Measurements from ENCODE around the gene CRY2. TPM values are rescaled to one million over a fixed set of nuclear protein-coding genes. Genes with fewer than 3 reads are reported as not detected.

The CRY2 gene
- total RNA-seq, 1 donor from 2014 or later, result 9.2 TPM

DNA sequence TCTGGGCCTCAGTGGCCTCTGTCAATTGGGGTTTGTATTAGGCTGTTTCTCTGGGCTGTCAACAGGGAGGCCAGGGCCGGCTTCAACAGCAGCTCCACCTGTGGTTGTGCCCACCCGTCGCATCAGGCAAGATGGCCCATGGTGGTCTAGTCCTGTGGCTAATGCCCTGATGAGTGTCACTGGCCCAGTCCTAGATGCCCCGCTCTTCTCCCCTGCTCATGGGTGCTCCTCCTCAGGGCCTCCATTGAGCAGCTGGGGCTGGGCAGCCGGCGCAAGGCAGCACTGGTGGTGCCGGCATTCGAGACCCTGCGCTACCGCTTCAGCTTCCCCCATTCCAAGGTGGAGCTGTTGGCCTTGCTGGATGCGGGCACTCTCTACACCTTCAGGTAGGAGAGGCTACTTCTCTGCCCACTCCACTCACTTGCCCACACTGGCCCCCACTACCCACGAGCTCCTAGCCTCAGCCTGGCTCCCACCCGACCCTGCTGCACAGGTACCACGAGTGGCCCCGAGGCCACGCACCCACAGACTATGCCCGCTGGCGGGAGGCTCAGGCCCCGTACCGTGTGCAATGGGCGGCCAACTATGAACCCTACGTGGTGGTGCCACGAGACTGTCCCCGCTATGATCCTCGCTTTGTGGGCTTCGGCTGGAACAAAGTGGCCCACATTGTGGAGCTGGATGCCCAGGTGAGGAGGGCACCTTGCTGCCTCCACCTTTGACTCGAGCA is 80.6 kb downstream of the CRY2 start:
- DNase-seq (ENCODE audit: low read depth), result no peak
- no peak overlapping the region for H3K4me3 ChIP-seq (ENCODE audit: low read depth, low read length)
- TF ChIP-seq, protein P1, sequence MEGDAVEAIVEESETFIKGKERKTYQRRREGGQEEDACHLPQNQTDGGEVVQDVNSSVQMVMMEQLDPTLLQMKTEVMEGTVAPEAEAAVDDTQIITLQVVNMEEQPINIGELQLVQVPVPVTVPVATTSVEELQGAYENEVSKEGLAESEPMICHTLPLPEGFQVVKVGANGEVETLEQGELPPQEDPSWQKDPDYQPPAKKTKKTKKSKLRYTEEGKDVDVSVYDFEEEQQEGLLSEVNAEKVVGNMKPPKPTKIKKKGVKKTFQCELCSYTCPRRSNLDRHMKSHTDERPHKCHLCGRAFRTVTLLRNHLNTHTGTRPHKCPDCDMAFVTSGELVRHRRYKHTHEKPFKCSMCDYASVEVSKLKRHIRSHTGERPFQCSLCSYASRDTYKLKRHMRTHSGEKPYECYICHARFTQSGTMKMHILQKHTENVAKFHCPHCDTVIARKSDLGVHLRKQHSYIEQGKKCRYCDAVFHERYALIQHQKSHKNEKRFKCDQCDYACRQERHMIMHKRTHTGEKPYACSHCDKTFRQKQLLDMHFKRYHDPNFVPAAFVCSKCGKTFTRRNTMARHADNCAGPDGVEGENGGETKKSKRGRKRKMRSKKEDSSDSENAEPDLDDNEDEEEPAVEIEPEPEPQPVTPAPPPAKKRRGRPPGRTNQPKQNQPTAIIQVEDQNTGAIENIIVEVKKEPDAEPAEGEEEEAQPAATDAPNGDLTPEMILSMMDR (conservative IDR thresholded peaks at IDR 0.05; ENCODE audit: low read depth, low read length), result no peak

DNA sequence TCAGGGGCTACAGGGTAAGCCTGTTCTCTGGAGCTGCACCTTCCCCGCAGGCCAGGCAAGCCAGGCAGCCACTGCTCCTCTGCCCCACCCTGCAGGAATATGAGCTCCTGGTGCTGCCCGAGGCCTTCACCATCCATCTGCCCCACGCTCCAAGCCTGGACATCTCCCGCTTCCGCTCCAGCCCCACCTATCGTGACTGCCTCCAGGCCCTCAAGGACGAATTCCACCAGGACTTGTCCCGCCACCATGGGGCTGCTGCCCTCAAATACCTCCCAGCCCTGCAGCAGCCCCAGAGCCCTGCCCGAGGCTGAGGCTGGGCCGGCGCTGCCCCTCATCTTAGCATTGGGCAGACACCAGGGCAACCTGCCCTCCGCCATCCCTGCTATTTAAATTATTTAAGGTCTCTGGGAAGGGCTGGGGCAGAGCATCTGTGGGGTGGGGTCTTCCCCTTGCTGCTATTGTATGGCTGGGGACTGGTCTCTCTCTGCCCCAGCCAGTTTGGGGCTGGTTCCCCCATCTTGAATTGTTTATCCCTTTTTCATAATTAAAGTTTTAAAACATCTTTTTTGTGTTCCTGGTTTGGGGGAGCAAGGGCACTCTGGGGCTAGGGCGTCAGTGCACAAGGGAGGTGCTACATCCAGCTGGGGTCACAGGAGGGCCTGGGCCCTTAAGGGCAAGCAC is 81.4 kb downstream of the CRY2 start:
- no peak overlapping the region for H3K4me3 ChIP-seq (ENCODE audit: low read depth, low read length)
- no peak for DNase-seq (ENCODE audit: low read depth)
- TF ChIP-seq, protein P1 (conservative IDR thresholded peaks at IDR 0.05; ENCODE audit: low read depth, low read length), result no peak

DNA sequence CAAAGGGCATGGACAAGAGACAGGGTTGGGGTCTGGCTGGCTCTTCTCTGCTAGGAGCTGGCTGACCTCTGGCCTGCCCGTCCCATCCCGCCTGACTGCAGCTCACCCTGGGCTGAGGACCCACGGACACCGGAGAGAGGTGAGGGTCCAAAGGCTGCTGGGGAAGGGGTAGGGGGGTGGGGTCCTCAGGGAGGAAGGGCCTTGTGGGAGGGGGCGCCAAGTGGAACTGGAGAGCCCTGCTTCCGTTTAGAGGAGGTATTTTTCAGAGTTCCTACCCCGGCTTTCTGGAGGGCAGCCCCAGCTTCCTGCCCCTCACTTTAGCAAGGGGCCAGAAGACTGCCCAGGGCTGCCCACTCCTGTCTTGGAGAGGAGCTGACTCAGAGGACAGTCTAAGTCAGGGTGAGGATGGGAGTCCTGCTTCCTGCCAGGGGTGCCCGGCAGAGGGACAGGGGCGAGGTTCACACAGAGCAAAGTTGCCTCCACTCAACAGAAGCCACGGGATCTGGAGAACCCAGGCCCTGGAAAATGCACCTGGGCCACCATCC is 82.3 kb downstream of the CRY2 start:
- TF ChIP-seq, protein P1 (conservative IDR thresholded peaks at IDR 0.05; ENCODE audit: low read depth, low read length), result no peak
- H3K4me3 ChIP-seq (ENCODE audit: low read depth, low read length), result no peak overlapping the region
- DNase-seq (ENCODE audit: low read depth), result no peak

DNA sequence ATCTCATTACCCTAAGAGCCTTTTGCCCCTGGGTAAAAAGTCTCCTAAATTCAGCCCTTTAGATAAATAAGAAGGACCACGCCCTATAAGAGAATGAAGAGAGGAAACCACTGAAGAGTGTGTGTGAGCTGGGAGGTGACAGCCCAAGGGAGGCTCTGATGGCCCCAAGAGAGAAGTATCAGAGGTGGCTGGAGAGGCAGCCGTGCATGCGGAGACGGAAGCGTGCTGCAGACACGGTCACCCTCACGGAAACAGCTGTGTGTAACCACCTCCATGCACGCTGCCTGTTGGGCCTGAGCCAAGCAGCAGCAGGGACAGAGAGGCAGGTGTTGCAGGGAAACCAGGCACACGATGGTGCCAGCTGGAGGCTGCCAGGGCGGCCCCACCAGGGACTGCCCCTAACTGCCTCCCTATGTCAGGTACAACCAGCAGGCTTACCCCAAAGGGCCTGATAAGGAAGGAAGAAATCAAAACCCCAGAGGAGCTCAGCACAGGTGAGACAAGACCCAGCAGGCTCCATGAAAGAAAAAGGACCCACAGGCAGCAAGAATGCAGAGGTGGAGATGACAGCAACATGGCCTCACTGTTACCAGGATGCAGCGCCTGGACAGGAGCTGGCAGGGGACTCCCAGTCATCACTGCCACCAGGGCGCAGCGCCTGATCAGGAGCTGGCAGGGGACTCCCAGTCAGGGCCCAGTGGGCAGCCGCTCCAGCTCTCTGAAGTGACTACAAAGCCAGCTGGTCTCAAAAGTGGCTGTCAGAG is 82.9 kb downstream of the CRY2 start:
- no peak overlapping the region for H3K4me3 ChIP-seq (ENCODE audit: low read depth, low read length)
- DNase-seq (ENCODE audit: low read depth), result no peak
- TF ChIP-seq, protein P1 (conservative IDR thresholded peaks at IDR 0.05; ENCODE audit: low read depth, low read length), result no peak

DNA sequence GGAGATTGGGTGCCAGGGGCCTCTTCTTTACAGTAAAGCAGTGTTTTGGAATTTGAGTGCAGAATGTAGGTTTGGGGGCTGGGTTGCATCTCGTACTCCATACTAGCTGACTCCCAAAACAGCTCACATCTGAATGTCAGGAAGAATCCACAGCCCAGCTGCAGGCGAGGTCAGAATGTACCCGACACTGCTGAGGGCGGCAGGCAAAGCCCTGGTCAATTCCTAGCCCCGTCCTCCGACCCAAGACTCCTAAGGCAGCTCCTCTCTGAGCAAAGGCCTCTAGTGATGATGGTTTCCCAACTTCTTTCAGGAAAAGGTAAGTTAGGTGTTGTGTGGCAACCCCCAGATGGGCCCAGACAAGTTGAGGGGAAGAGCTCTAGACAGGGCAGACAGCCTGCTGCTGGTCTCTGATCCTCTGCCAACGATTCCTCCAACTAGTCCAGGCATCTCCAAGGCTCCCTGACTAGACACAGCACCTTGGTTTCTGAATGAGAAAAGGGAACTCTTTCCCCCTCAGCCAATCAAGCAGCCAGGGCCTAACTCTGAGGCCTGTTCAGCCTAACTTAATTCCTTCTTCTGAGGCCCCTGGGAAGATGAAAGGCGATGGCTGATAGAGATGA is 83.8 kb downstream of the CRY2 start:
- H3K4me3 ChIP-seq (ENCODE audit: low read depth, low read length), result no peak overlapping the region
- no peak for DNase-seq (ENCODE audit: low read depth)
- TF ChIP-seq, protein P1 (conservative IDR thresholded peaks at IDR 0.05; ENCODE audit: low read depth, low read length), result no peak

DNA sequence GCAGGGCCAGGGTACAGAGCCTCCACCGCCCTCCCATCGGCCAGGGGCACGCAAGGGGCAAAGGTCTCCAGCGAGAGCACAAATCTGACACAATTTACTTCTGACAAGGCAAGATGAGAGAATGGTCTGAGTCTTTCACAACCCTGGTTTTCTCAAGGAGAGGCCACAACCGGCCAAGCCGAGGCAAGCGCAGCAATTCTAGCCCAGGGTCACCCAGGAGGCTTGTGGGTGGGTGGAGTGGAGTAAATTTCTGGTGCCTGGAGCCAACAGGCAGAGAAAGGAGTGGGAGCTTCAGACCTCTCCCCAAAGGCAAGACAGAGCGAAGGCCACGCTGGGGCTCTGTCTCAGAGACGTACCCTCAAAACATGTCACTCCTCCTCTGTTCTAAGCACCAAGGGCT is 84.5 kb downstream of the CRY2 start:
- H3K4me3 ChIP-seq (ENCODE audit: low read depth, low read length), result no peak overlapping the region
- no peak for DNase-seq (ENCODE audit: low read depth)

More for the DNA sequence above, 84.5 kb downstream of the CRY2 start:
- TF ChIP-seq, protein P1 (conservative IDR thresholded peaks at IDR 0.05; ENCODE audit: low read depth, low read length), result no peak
